DOHH2 (cell line): ENCODE measurements around the gene ANK3.

ENCODE experiments used
- EZH2phosphoT487 ChIP-seq: fragments of 200-600 bp; sonication (generic); IDR thresholded peaks from 2 replicates; pipeline ENCODE4 v1.6.1; 2017; ENCODE audit warnings: borderline replicate concordance, mild to moderate bottlenecking, antibody characterized with exemption, low read length, moderate library complexity, mixed read lengths
- TF ChIP-seq, protein P1 (sequence below): fragments of 200-600 bp; sonication (generic); IDR thresholded peaks from one replicate; pipeline ENCODE4 v1.5.1; 2014; ENCODE audit warnings: antibody characterized with exemption, mild to moderate bottlenecking, low read depth, low read length; ENCODE audit not compliant: poor library complexity, severe bottlenecking

DNA sequence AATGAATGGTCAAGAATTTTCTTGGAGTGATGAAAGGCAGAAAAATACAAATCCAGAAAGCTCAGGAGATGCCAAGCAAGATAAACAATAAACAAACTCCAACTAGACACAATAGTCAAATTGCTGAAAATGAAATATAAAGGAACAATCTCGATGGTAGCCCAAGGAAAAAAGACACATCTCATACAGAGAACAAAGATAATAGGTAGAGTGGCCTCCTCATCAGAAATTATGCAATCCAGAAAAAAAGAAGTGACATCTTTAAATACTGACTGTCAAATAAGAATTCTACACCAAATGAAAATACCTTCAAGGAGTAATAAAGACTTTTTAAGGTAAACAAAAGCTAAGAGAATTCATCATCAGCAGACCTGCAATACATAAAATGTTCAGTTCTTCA, 150.4 kb downstream of the ANK3 start:
- TF ChIP-seq, protein P1, sequence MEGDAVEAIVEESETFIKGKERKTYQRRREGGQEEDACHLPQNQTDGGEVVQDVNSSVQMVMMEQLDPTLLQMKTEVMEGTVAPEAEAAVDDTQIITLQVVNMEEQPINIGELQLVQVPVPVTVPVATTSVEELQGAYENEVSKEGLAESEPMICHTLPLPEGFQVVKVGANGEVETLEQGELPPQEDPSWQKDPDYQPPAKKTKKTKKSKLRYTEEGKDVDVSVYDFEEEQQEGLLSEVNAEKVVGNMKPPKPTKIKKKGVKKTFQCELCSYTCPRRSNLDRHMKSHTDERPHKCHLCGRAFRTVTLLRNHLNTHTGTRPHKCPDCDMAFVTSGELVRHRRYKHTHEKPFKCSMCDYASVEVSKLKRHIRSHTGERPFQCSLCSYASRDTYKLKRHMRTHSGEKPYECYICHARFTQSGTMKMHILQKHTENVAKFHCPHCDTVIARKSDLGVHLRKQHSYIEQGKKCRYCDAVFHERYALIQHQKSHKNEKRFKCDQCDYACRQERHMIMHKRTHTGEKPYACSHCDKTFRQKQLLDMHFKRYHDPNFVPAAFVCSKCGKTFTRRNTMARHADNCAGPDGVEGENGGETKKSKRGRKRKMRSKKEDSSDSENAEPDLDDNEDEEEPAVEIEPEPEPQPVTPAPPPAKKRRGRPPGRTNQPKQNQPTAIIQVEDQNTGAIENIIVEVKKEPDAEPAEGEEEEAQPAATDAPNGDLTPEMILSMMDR = no peak
- TF ChIP-seq EZH2phosphoT487 = no peak
